HG03469 (cell line): ENCODE results near the gene ERN1.

ENCODE experiments used
- ATAC-seq: cut with Tn5 transposase; IDR thresholded peaks from one replicate; pipeline ENCODE4 v1.9.1; 2021; ENCODE audit warnings: mild to moderate bottlenecking, moderate library complexity, moderate number of reproducible peaks; ENCODE audit not compliant: unreplicated experiment

ERN1 gene

GRCh38 chr17:64087252-64088005, 42.5 kb downstream of the ERN1 start:
- ATAC-seq, result no peak

DNA sequence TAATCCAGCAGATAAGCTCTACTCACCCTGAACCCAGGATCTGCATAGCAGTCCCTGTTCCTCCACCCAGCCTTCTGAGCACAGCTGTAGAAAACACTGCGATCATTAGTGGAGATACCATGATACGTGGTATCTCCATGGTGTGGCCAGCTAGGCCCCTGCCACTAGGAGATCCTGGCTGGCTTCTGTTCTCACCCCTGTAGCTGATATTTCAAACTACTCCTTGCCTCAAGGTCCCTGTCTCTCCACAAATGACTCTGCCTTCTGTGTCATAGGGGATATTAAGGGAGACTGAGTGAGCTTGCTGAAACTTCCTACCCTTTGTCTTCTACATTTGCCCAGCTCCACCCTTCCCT, 44.3 kb downstream of the ERN1 start:
- ATAC-seq, result no peak

GRCh38 chr17:64084940-64085649, 44.8 kb downstream of the ERN1 start:
- no peak for ATAC-seq

- ATAC-seq, result no peak
Measured at GRCh38 chr17:64084086-64084939, 45.6 kb downstream of the ERN1 start.

DNA sequence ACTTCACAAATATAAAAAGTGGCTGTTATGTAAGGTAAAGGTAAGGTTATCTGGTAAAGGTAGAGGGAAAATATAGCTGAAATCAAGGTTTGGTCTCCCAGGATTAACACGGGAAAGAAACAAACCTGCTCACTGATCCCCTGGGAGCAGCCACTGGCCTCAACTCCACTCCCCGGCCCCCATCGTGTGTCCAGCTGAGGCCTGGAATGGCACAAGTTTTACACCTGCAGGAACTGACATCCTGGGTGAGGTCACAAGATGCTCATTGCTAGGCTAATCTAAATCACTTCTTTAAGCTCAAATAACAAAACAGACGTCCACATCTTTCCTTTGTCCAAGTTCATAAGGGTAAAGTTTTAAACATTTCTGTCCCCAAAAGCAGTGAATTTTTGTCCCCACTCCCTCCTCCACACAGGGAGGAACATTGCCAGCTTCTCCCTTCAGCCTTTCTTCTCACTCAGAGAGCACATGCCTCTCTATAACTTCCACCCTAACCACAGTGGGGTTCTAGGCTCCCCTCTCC, 46.3 kb downstream of the ERN1 start:
- no peak for ATAC-seq

- no peak for ATAC-seq
Measured at GRCh38 chr17:64083093-64083492, 46.9 kb downstream of the ERN1 start.

- ATAC-seq, result no peak
Measured at GRCh38 chr17:64081802-64082799, 47.8 kb downstream of the ERN1 start.

DNA sequence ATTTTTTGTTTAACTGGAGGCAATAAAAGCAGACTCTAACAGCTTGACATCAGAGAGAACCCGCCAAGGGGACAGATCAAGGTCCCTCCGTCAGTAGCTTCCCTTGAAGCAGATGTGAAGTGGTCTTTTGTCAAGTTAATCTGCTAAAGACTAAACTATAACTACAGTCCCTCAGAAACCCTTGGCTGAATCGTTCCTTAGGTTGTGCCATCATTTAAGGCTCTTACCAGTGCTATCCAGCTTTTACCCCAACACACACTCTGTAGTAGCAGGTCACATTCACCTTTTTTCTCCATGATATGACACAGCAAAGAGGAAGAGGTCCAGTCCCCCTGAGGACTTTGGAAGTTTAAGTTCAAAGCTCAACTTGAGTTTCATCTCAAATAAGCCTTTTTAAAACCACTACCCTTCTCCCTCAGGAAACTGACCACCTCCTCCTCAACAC, 49.7 kb downstream of the ERN1 start:
- ATAC-seq, result no peak

DNA sequence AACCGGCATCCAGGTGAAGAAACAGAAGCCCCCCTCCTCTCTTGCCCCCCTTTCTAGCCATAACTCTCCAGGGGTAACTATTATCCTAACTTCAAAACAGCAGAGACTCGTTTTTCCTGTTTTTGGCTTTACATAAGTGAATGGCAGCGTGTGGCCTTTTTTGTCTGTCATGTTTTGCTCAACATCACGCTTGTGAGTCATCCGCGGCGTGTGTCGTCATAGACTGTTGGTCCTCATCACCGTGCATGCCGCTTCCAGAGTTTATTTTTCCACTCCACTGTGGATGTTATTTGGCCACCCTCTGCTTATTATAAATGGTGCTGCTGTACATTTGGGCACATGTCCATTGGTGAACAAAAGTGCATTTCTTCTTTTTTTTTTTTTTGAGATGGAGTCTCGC, 52.6 kb downstream of the ERN1 start:
- ATAC-seq, result no peak

- no peak for ATAC-seq
Measured at GRCh38 chr17:64075913-64076312, 54.0 kb downstream of the ERN1 start.

DNA sequence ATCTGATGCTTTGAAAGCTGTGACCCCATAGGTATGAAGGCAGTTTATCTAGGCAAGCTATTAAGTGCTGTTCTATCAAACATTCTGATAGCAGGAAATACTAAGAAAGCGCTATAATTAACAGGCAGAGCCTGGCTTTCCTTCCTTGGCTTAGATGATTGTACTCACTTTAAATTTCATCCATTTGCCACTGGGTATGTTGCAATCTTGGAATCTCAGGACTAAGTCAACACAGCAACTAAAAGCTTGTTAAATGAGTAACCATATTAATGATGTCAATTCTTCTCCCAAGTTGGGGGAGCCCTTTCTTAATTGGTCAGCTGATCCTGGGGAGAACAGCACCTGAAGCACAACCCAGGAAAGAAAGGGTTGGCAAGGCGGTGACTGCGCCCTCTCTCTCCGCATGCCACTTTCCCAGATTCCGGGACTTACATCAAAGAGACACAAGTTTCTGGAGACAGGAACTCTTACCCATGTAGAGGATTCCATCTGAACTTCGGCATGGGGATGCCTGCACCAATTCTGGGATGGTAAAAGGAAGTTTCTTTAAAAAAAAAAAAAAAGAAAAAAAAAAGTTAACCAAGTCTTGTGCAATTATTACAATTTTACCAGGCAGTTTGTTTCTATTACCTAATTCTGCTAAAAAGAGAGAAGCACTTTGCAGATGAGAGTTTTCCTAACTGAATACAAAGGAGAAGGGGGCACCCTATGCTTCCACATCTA, 55.1 kb downstream of the ERN1 start:
- peak; percentile 11 for ATAC-seq

GRCh38 chr17:64073771-64074703, 55.9 kb downstream of the ERN1 start:
- ATAC-seq, result peak; percentile 76

DNA sequence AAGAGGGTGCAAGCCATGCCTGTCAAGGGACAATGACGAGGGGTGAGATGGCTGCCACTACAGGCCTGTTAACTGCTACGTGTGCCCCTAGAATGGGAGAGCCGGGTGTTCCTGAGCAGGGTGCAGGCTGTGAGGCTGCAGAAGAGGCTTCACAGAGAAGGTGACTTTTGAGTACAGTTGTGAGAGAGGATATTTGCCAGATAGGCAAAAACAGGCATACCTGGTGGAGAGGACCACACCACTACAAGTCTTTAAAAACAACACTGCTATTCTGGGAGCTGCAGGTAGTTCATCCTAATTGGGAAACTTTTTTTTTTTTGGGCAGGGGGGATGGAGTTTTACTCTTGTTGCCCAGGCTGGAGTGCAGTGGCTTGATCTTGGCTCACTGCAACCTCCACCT, 58.8 kb downstream of the ERN1 start:
- no peak for ATAC-seq

GRCh38 chr17:64070213-64070612, 59.7 kb downstream of the ERN1 start:
- ATAC-seq, result no peak

DNA sequence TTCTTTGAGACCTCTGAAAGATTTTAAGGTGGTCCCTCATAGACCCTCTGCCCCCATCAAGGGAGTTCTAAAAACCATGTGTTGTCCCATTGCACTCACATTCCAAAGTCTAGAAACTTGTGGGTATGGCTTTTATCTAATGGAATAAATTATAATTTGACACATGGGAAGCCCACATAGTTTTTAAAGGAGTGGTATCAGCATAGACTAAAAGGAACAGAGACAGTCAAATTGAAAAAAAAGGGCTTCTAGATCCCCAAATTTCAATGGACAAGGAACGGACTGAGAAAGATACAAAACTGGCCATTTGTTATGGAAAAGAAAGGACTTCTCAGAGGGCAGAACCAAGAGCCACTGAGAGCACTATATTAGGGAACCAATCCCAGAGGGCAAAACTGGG, 60.8 kb downstream of the ERN1 start:
- no peak for ATAC-seq

DNA sequence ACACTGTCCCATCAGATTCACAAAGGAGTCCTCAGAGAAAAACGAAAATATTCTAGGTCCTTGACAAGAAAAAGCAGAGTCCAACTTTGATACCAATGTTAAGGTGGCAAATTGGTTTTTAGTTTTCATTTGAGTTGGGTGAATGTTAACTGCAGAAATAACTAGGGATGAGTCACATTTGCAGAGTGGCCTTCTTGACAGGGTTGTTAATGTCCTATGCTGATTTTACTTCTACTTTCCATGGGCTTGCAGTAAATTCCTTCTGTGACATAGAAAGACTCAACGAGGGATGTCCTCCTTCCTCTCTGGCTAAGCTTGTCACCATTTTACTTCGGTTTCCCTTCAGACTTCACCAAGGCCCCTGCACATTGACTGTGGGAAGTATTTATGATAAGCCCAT, 62.3 kb downstream of the ERN1 start:
- no peak for ATAC-seq

- no peak for ATAC-seq
Measured at GRCh38 chr17:64066716-64067115, 63.2 kb downstream of the ERN1 start.

- ATAC-seq, result no peak
Measured at GRCh38 chr17:64065161-64065560, 64.8 kb downstream of the ERN1 start.
